Upper lobe of right lung (tissue), 1 donor: Measurements from ENCODE around the gene SALL1. TPM values are rescaled to one million over a fixed set of nuclear protein-coding genes. Genes with fewer than 3 reads are reported as not detected.

Experiments used
- ATAC-seq: fragments of 200-7000 bp; cut with Tn5 transposase; one replicate; pipeline ENCODE4 v1.9.1; 2020; ENCODE audit warnings: mild to moderate bottlenecking, moderate library complexity
- DNase-seq: peaks from one replicate; pipeline ENCODE4 v3.0.0-alpha.2; 2020
- H3K27ac ChIP-seq: fragments of 200-600 bp; one replicate; pipeline ENCODE4 v1.8.0; 2022
- H3K27me3 ChIP-seq: fragments of 200-600 bp; one replicate; pipeline ENCODE4 v1.8.0; 2022; ENCODE audit warnings: mild to moderate bottlenecking
- H3K36me3 ChIP-seq: fragments of 200-600 bp; one replicate; pipeline ENCODE4 v1.8.0; 2022
- H3K4me1 ChIP-seq: fragments of 200-600 bp; one replicate; pipeline ENCODE4 v1.8.0; 2022
- H3K4me3 ChIP-seq: fragments of 200-600 bp; one replicate; pipeline ENCODE4 v1.8.0; 2022; ENCODE audit warnings: mild to moderate bottlenecking
- H3K9me3 ChIP-seq: fragments of 200-600 bp; one replicate; pipeline ENCODE4 v1.8.0; 2022
- intact Hi-C: fragments of 100-400 bp; cut with DNase I; formaldehyde crosslinking; loops from one replicate; pipeline ENCODE4 v1.11.0; 2022
- long read RNA-seq: library from polyadenylated mRNA; unstranded; transcript quantifications from one replicate; pipeline ENCODE4 v2.0.0, GENCODE V29; 2021
- total RNA-seq: library from RNA; stranded (reverse); fragmentation: NEBNext Ultra II Directional; extraction: Animal tissue kit (Norgen Biotek cat#: 25700); gene quantifications from one replicate; pipeline ENCODE4 v1.2.1, GENCODE V29; 2021
- TF ChIP-seq, protein P1 (sequence below): fragments of 200-600 bp; IDR thresholded peaks from one replicate; pipeline ENCODE4 v1.8.0; 2022; ENCODE audit warnings: antibody characterized with exemption
- donor health status: DM: no; HTN: yes; CAD: no; lungs with severe emphysema.

SALL1 gene
- total RNA-seq = not detected
- long read RNA-seq = 0 reads

DNA sequence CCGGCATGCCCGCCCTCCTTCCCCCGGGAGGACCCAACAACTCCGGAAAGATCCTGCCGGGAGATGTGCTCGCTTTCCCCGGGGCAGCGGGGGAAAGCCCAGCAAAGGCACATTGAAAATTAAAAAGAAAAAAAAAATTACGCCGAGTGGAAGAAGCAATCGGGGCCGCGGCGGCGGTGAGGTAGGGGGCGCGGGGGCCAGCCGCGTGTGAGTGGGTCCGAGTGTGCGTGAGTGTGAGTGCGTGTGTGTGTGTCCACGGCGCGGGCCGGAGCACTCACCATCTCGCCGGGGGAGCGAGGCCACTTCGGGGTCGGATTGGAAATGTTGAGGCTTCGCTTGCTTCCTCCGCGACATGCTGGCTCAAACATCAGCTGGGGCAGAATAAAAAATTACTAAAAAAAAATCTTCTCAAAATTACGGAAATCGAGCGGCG is at the start of gene SALL1:
Gene SALL1, minus strand, starts transcription at position 383 of the 433 bp plus-strand sequence. Its CDS starts 29 bp downstream, at position 354.
- DNase-seq = no peak
- H3K9me3 ChIP-seq = no peaks in the 10 kb centered on the region
- H3K36me3 ChIP-seq = no peaks in the 10 kb centered on the region
- peaks cover 15% of the 10 kb centered on the region for H3K4me1 ChIP-seq
- H3K27ac ChIP-seq = no peak within 1 kb of the TSS
- peaks cover 93% of the 10 kb centered on the region for H3K27me3 ChIP-seq
- TF ChIP-seq, protein P1, sequence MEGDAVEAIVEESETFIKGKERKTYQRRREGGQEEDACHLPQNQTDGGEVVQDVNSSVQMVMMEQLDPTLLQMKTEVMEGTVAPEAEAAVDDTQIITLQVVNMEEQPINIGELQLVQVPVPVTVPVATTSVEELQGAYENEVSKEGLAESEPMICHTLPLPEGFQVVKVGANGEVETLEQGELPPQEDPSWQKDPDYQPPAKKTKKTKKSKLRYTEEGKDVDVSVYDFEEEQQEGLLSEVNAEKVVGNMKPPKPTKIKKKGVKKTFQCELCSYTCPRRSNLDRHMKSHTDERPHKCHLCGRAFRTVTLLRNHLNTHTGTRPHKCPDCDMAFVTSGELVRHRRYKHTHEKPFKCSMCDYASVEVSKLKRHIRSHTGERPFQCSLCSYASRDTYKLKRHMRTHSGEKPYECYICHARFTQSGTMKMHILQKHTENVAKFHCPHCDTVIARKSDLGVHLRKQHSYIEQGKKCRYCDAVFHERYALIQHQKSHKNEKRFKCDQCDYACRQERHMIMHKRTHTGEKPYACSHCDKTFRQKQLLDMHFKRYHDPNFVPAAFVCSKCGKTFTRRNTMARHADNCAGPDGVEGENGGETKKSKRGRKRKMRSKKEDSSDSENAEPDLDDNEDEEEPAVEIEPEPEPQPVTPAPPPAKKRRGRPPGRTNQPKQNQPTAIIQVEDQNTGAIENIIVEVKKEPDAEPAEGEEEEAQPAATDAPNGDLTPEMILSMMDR = no peak
- intact Hi-C loops = no loop called here
- peak within 1 kb of the TSS; percentile 16 for H3K4me3 ChIP-seq
- ATAC-seq = no peak

GRCh38 chr16:51200793-51201192 is 49.7 kb upstream of the SALL1 start:
- no peaks in the 10 kb centered on the region for H3K9me3 ChIP-seq
- intact Hi-C loops = no loop called here
- ATAC-seq (no peak), DNase-seq (no peak)
- no peaks in the 10 kb centered on the region for H3K4me1 ChIP-seq
- H3K27ac ChIP-seq = no peak overlapping the region
- TF ChIP-seq, protein P1 = no peak
- H3K27me3 ChIP-seq = no peaks in the 10 kb centered on the region
- H3K4me3 ChIP-seq = no peak overlapping the region
- no peaks in the 10 kb centered on the region for H3K36me3 ChIP-seq

- DNase-seq = no peak
Measured at GRCh38 chr16:51197953-51198748, 47.1 kb upstream of the SALL1 start.

GRCh38 chr16:51193879-51194278 is 42.8 kb upstream of the SALL1 start:
- Histone ChIP-seq H3K9me3 (no peaks in the 10 kb centered on the region), H3K27ac (no peak overlapping the region), H3K4me1 (no peaks in the 10 kb centered on the region), H3K27me3 (no peaks in the 10 kb centered on the region), H3K4me3 (no peak overlapping the region), H3K36me3 (no peaks in the 10 kb centered on the region)
- no peak for ATAC-seq
- DNase-seq = no peak
- TF ChIP-seq, protein P1 = no peak
- intact Hi-C loops = no loop called here

More at GRCh38 chr16:51197953-51198748, 47.1 kb upstream of the SALL1 start:
- no peaks in the 10 kb centered on the region for H3K36me3 ChIP-seq
- no peaks in the 10 kb centered on the region for H3K4me1 ChIP-seq
- H3K27ac ChIP-seq = no peak overlapping the region
- H3K9me3 ChIP-seq = no peaks in the 10 kb centered on the region
- H3K27me3 ChIP-seq = no peaks in the 10 kb centered on the region
- H3K4me3 ChIP-seq = no peak overlapping the region
- ATAC-seq = no peak
- intact Hi-C loops = no loop called here
- TF ChIP-seq, protein P1 = no peak

GRCh38 chr16:51184702-51185433 is 33.8 kb upstream of the SALL1 start:
- DNase-seq = no peak

More at GRCh38 chr16:51184702-51185433, 33.8 kb upstream of the SALL1 start:
- H3K4me3 ChIP-seq = no peak overlapping the region
- intact Hi-C loops = no loop called here
- TF ChIP-seq, protein P1 = no peak
- ATAC-seq = no peak
- H3K27ac ChIP-seq = no peak overlapping the region
- no peaks in the 10 kb centered on the region for H3K9me3 ChIP-seq
- no peaks in the 10 kb centered on the region for H3K4me1 ChIP-seq
- no peaks in the 10 kb centered on the region for H3K27me3 ChIP-seq
- no peaks in the 10 kb centered on the region for H3K36me3 ChIP-seq
